Panc1 (cell line): ENCODE data around the gene SPEM2. TPM values are rescaled to one million over a fixed set of nuclear protein-coding genes. Genes with fewer than 3 reads are reported as not detected.
A peak's percentile ranks its signal among the peaks of the same experiment; 100 is the strongest.

Experiments used
- ATAC-seq: fragments of 200-7000 bp; cut with Tn5 transposase; 2 replicates; pipeline ENCODE4 v1.9.1; 2020; ENCODE audit warnings: mild to moderate bottlenecking, moderate library complexity
- BruUV-seq: library from RNA; stranded (reverse); fragments of 400-500 nt; replicated peaks from 2 replicates; lab custom pipeline; 2021; lab: Mats Ljungman, UMichigan
- CTCF ChIA-PET: fragments of 300-600 bp; sonication (Branson Sonifier 250); formaldehyde crosslinking; loops from one replicate; lab custom pipeline; 2022; ENCODE audit warnings: antibody characterized with exemption; lab: Charles Lee
- POLR2A ChIA-PET: fragments of 300-600 bp; sonication (Branson Sonifier 250); formaldehyde crosslinking; loops from one replicate; lab custom pipeline; 2022; ENCODE audit warnings: antibody characterized with exemption; lab: Charles Lee
- DNase-seq: peaks from one replicate; pipeline ENCODE4 v3.0.0-alpha.2; 2010; ENCODE audit warnings: low read depth, low spot score
- H3K27ac ChIP-seq: 2 replicates; pipeline ENCODE4 v1.5.1; 2011; ENCODE audit warnings: mild to moderate bottlenecking, low read length, inconsistent platforms
- H3K27me3 ChIP-seq: fragments of 200-500 bp; sonication (Bioruptor generic); 2 replicates; pipeline ENCODE4 v1.6.0; 2014; ENCODE audit warnings: low read length, inconsistent platforms; ENCODE audit not compliant: control insufficient read depth, insufficient read depth
- H3K36me3 ChIP-seq: fragments of 200-500 bp; sonication (Bioruptor generic); 2 replicates; pipeline ENCODE4 v1.5.1; 2014; ENCODE audit warnings: inconsistent platforms, mild to moderate bottlenecking, low read length, moderate library complexity; ENCODE audit not compliant: control insufficient read depth, insufficient read depth
- H3K4me1 ChIP-seq: 2 replicates; pipeline ENCODE4 v1.5.1; 2011; ENCODE audit warnings: inconsistent platforms, mild to moderate bottlenecking, low read length, moderate library complexity; ENCODE audit not compliant: control insufficient read depth, insufficient read depth
- H3K4me3 ChIP-seq, 2 experiments: 2 replicates each; pipeline ENCODE4 v1.5.1; 2011 to 2012; ENCODE audit warnings: low read depth in 2 of 2, low read length in 2 of 2, mild to moderate bottlenecking in 2 of 2, inconsistent platforms in 1 of 2, moderate library complexity in 1 of 2
- H3K9me3 ChIP-seq: fragments of 200-500 bp; sonication (Bioruptor generic); 2 replicates; pipeline ENCODE4 v1.5.1; 2014; ENCODE audit warnings: low read depth, mild to moderate bottlenecking, inconsistent platforms, low read length, moderate library complexity; ENCODE audit not compliant: control insufficient read depth, insufficient read depth
- CTCF ChIP-seq: fragments of 450-650 bp; IDR thresholded peaks from 2 replicates; pipeline ENCODE4 v1.5.1; 2017; ENCODE audit warnings: mild to moderate bottlenecking
- POLR2AphosphoS5 ChIP-seq: IDR thresholded peaks from 2 replicates; pipeline ENCODE4 v1.6.1; 2012; ENCODE audit warnings: mild to moderate bottlenecking, low read depth, low read length, moderate library complexity
- REST ChIP-seq, 2 experiments: IDR thresholded peaks; 2 replicates each; pipeline ENCODE4 v1.6.1; 2011 to 2012; ENCODE audit warnings: low read depth in 2 of 2, control low read depth in 1 of 2, low read length in 1 of 2, mild to moderate bottlenecking in 1 of 2, moderate library complexity in 1 of 2; ENCODE audit not compliant: insufficient read depth in 1 of 2
- SIN3A ChIP-seq: IDR thresholded peaks from 2 replicates; pipeline ENCODE4 v1.6.1; 2012; ENCODE audit warnings: low read depth, mild to moderate bottlenecking, low read length, moderate library complexity, borderline replicate concordance; ENCODE audit not compliant: insufficient read depth
- TCF7L2 ChIP-seq: IDR thresholded peaks from 2 replicates; pipeline ENCODE4 v1.6.1; 2011; ENCODE audit warnings: mild to moderate bottlenecking, low read depth, low read length, inconsistent platforms
- in situ Hi-C: cut with HindIII; loops from 2 replicates; pipeline ENCODE4 v1.10.0; 2016; ENCODE audit warnings: low sequenced_read_pairs, low pct_unique_long_range_greater_than_20kb
- intact Hi-C: fragments of 100-400 bp; cut with micrococcal nuclease; formaldehyde crosslinking; loops from one replicate; pipeline ENCODE4 v1.10.0; 2022; ENCODE audit not compliant: unreplicated experiment
- total RNA-seq: library from RNA; stranded (reverse); gene quantifications from one replicate; pipeline ENCODE4 v1.2.1, GENCODE V29; 2021; ENCODE audit not compliant: unreplicated experiment

SPEM2 gene
- total RNA-seq, 1 experiment from 2014 or later, result not detected

GRCh38 chr17:7382901-7383300 lies 42.5 kb upstream of the SPEM2 start:
- TF ChIP-seq SIN3A, result no peak
- TF ChIP-seq CTCF, result no peak
- TF ChIP-seq POLR2AphosphoS5, result no peak
- TF ChIP-seq REST (IDR thresholded peaks at IDR 0.05; ENCODE audit: insufficient read depth in 1 of 2, low read depth in 2 of 2, low read length in 1 of 2), result no peak
- CTCF ChIA-PET, result no interaction called here
- no peak for ATAC-seq
- Histone ChIP-seq H3K9me3 (peaks cover 3% of the 10 kb centered on the region; the same call in 1 of the 2 replicates), H3K4me3 (no peak overlapping the region), H3K4me1 (no peaks in the 10 kb centered on the region), H3K27me3 (no peaks in the 10 kb centered on the region), H3K27ac (no peak overlapping the region), H3K36me3 (peaks cover 2% of the 10 kb centered on the region; the same call in 1 of the 2 replicates)
- DNase-seq, result no peak
- POLR2A ChIA-PET, result no interaction called here
- intact Hi-C loops (no loop called here), in situ Hi-C loops (no loop called here)
- BruUV-seq, result no TSS peak

GRCh38 chr17:7383371-7383741 lies 42.1 kb upstream of the SPEM2 start:
- TSS peak; percentile 58 for BruUV-seq
- intact Hi-C loops, result no loop called here
- ChIA-PET POLR2A (no interaction called here), CTCF (interaction anchor here (0.6 kb wide), 1 partner anchor 378 kb away, joined by 3 read pairs; no protein-coding TSS in a partner anchor)
- Histone ChIP-seq H3K4me1 (no peaks in the 10 kb centered on the region), H3K4me3 (no peak overlapping the region), H3K9me3 (peaks cover 3% of the 10 kb centered on the region; the same call in 1 of the 2 replicates), H3K27me3 (no peaks in the 10 kb centered on the region), H3K27ac (no peak overlapping the region), H3K36me3 (peaks cover 2% of the 10 kb centered on the region; the same call in 1 of the 2 replicates)
- ATAC-seq (no peak), DNase-seq (no peak)
- no peak for TF ChIP-seq SIN3A
- TF ChIP-seq POLR2AphosphoS5, result no peak
- TF ChIP-seq REST (IDR thresholded peaks at IDR 0.05; ENCODE audit: insufficient read depth in 1 of 2, low read depth in 2 of 2, low read length in 1 of 2), result no peak
- no peak for TF ChIP-seq TCF7L2
- TF ChIP-seq CTCF, result no peak
- in situ Hi-C loops, result no loop called here
